Loucy (cell line): ENCODE measurements around the gene HOXA6.

Source experiments
- H2AFZ ChIP-seq: fragments of 200-600 bp; sonication (generic); 2 replicates; pipeline ENCODE4 v1.6.0; 2016; ENCODE audit warnings: antibody characterized with exemption, mild to moderate bottlenecking, low read length, moderate library complexity
- H3F3A ChIP-seq: fragments of 200-600 bp; 2 replicates; pipeline ENCODE4 v1.6.0; 2016; ENCODE audit warnings: antibody characterized with exemption, low read depth, mild to moderate bottlenecking
- H3K27me3 ChIP-seq: fragments of 200-600 bp; sonication (generic); 2 replicates; pipeline ENCODE4 v1.6.1; 2014; ENCODE audit warnings: low read length, mild to moderate bottlenecking; ENCODE audit not compliant: insufficient read depth, poor library complexity, severe bottlenecking
- H3K36me3 ChIP-seq: fragments of 200-600 bp; sonication (generic); 2 replicates; pipeline ENCODE4 v1.6.1; 2016; ENCODE audit warnings: low read length; ENCODE audit not compliant: insufficient read depth
- H3K4me1 ChIP-seq: fragments of 200-600 bp; sonication (generic); 2 replicates; pipeline ENCODE4 v1.5.1; 2014; ENCODE audit warnings: low read length, mild to moderate bottlenecking; ENCODE audit not compliant: insufficient read depth, poor library complexity, severe bottlenecking
- H3K4me2 ChIP-seq: fragments of 200-600 bp; sonication (generic); 2 replicates; pipeline ENCODE4 v1.6.0; 2014; ENCODE audit warnings: antibody characterized with exemption, low read length, low read depth, mild to moderate bottlenecking; ENCODE audit not compliant: poor library complexity, severe bottlenecking
- H3K4me3 ChIP-seq: fragments of 200-600 bp; sonication (generic); 2 replicates; pipeline ENCODE4 v1.5.1; 2014; ENCODE audit warnings: low read length, mild to moderate bottlenecking, mixed read lengths; ENCODE audit not compliant: poor library complexity, severe bottlenecking
- H3K79me2 ChIP-seq: fragments of 200-600 bp; sonication (generic); 2 replicates; pipeline ENCODE4 v1.6.1; 2014; ENCODE audit warnings: low read length; ENCODE audit not compliant: insufficient read depth
- H3K9ac ChIP-seq: fragments of 200-600 bp; sonication (generic); 2 replicates; pipeline ENCODE4 v1.6.0; 2014; ENCODE audit warnings: mild to moderate bottlenecking, low read depth, low read length, moderate library complexity; ENCODE audit not compliant: poor library complexity, severe bottlenecking
- H3K9me2 ChIP-seq: fragments of 200-600 bp; sonication (generic); replicated peaks from 2 replicates; pipeline ENCODE4 v1.6.1; 2016; ENCODE audit warnings: low read depth, low read length, mixed read lengths
- H3K9me3 ChIP-seq: fragments of 200-600 bp; sonication (generic); 2 replicates; pipeline ENCODE4 v1.6.1; 2014; ENCODE audit warnings: mild to moderate bottlenecking, antibody characterized with exemption, low read length, low read depth; ENCODE audit not compliant: insufficient read depth
- H4K20me1 ChIP-seq: fragments of 200-600 bp; sonication (generic); 2 replicates; pipeline ENCODE4 v1.6.0; 2014; ENCODE audit warnings: antibody characterized with exemption, low read length, mild to moderate bottlenecking; ENCODE audit not compliant: insufficient read depth, poor library complexity, severe bottlenecking
- CTCF ChIP-seq: fragments of 200-600 bp; sonication (generic); conservative IDR thresholded peaks from 2 replicates; pipeline ENCODE4 v1.5.1; 2014; ENCODE audit warnings: mild to moderate bottlenecking, antibody characterized with exemption, low read length
- EZH2phosphoT487 ChIP-seq: fragments of 200-600 bp; IDR thresholded peaks from 2 replicates; pipeline ENCODE4 v1.6.1; 2018; ENCODE audit warnings: antibody characterized with exemption, mild to moderate bottlenecking, moderate library complexity, borderline replicate concordance

HOXA6 gene

GRCh38 chr7:27194002-27194352, 46.4 kb upstream of the HOXA6 start:
- no peak overlapping the region for H2AFZ ChIP-seq
- H3K79me2 ChIP-seq = peaks cover 100% of the 10 kb centered on the region
- H3K9me3 ChIP-seq = no peaks in the 10 kb centered on the region
- H4K20me1 ChIP-seq = peaks cover 65% of the 10 kb centered on the region
- peaks cover 16% of the 10 kb centered on the region for H3K27me3 ChIP-seq
- peaks cover 11% of the 10 kb centered on the region for H3K36me3 ChIP-seq
- H3K4me1 ChIP-seq = peaks cover 46% of the 10 kb centered on the region
- H3K9me2 ChIP-seq = no peaks in the 10 kb centered on the region
- H3F3A ChIP-seq = 0 out of 2 replicates have a peak, but pooled peaks cover 4% of the 10 kb centered on the region
- H3K4me2 ChIP-seq = peak overlapping the region; percentile 98
- H3K9ac ChIP-seq = peak overlapping the region; percentile 99
- no peak for TF ChIP-seq EZH2phosphoT487
- TF ChIP-seq CTCF = no peak
- peak overlapping the region; percentile 91 for H3K4me3 ChIP-seq

GRCh38 chr7:27193335-27194001, 45.9 kb upstream of the HOXA6 start:
- TF ChIP-seq EZH2phosphoT487 = no peak
- no peak; the same call in 1 of the 2 replicates for TF ChIP-seq CTCF
- H4K20me1 ChIP-seq = peaks cover 60% of the 10 kb centered on the region
- 0 out of 2 replicates have a peak, but pooled peaks cover 4% of the 10 kb centered on the region for H3F3A ChIP-seq
- H3K4me2 ChIP-seq = peak overlapping the region; percentile 98
- peaks cover 16% of the 10 kb centered on the region for H3K27me3 ChIP-seq
- no peaks in the 10 kb centered on the region for H3K9me2 ChIP-seq
- H3K9ac ChIP-seq = peak overlapping the region; percentile 99
- H3K36me3 ChIP-seq = peaks cover 11% of the 10 kb centered on the region
- H2AFZ ChIP-seq = no peak overlapping the region
- H3K4me1 ChIP-seq = peaks cover 46% of the 10 kb centered on the region
- H3K79me2 ChIP-seq = peaks cover 100% of the 10 kb centered on the region
- peak overlapping the region; percentile 91 for H3K4me3 ChIP-seq
- no peaks in the 10 kb centered on the region for H3K9me3 ChIP-seq

GRCh38 chr7:27192546-27193334, 45.2 kb upstream of the HOXA6 start:
- no peaks in the 10 kb centered on the region for H3K9me2 ChIP-seq
- H2AFZ ChIP-seq = no peak overlapping the region
- peak overlapping the region; percentile 98 for H3K4me2 ChIP-seq
- peaks cover 20% of the 10 kb centered on the region for H3K27me3 ChIP-seq
- H3K4me1 ChIP-seq = peaks cover 50% of the 10 kb centered on the region
- peak overlapping the region; percentile 99 for H3K9ac ChIP-seq
- peaks cover 53% of the 10 kb centered on the region for H4K20me1 ChIP-seq
- 0 out of 2 replicates have a peak, but pooled peaks cover 4% of the 10 kb centered on the region for H3F3A ChIP-seq
- TF ChIP-seq EZH2phosphoT487 (no peak), CTCF (no peak)
- H3K9me3 ChIP-seq = no peaks in the 10 kb centered on the region
- peaks cover 100% of the 10 kb centered on the region for H3K79me2 ChIP-seq
- H3K4me3 ChIP-seq = peak overlapping the region; percentile 91
- H3K36me3 ChIP-seq = peaks cover 11% of the 10 kb centered on the region
